Tibial nerve (tissue), 3 donors: ENCODE measurements around the gene FXYD5.

Experiments
- CTCF ChIP-seq, 5 experiments: fragments of 200-600 bp in 3 of 5; fragments of 450-650 bp in 2 of 5; sonication (generic) in 3 of 5; IDR thresholded peaks; one replicate each; pipeline ENCODE4 v1.5.1; 2016 to 2019; ENCODE audit warnings: antibody characterized with exemption in 5 of 5, mild to moderate bottlenecking in 3 of 5, moderate library complexity in 2 of 5
- POLR2A ChIP-seq, 2 donors: fragments of 450-650 bp; IDR thresholded peaks; one replicate each; pipeline ENCODE4 v1.6.1; 2017; ENCODE audit warnings: antibody characterized with exemption in 2 of 2, mild to moderate bottlenecking in 2 of 2, moderate library complexity in 2 of 2

- TF ChIP-seq CTCF (IDR thresholded peaks at IDR 0.05): no peak
- no peak for TF ChIP-seq POLR2A (IDR thresholded peaks at IDR 0.05)
Measured at GRCh38 chr19:35178701-35179100, 24.2 kb downstream of the FXYD5 start.
